H4 (cell line): ENCODE results near the gene UNC13D. TPM values are rescaled to one million over a fixed set of nuclear protein-coding genes. Genes with fewer than 3 reads are reported as not detected.
"Not testable (repeated sequence)": the region's sequence is repeated elsewhere in the genome, so short reads cannot be mapped to it uniquely, and the experiment has no call there.

Experiments used
- DNase-seq: peaks from one replicate; pipeline ENCODE4 v3.0.0-alpha.2; 2015; ENCODE audit warnings: low spot score
- total RNA-seq: library from RNA; depleted of rRNA; stranded (reverse); fragments of >200 nt; shearing (Covaris generic); gene quantifications from 2 replicates; pipeline ENCODE4 v1.2.3, GENCODE V29; 2014; rRNA removed

UNC13D gene
- 1.9 and 2.9 TPM in 2 replicates for total RNA-seq

DNA sequence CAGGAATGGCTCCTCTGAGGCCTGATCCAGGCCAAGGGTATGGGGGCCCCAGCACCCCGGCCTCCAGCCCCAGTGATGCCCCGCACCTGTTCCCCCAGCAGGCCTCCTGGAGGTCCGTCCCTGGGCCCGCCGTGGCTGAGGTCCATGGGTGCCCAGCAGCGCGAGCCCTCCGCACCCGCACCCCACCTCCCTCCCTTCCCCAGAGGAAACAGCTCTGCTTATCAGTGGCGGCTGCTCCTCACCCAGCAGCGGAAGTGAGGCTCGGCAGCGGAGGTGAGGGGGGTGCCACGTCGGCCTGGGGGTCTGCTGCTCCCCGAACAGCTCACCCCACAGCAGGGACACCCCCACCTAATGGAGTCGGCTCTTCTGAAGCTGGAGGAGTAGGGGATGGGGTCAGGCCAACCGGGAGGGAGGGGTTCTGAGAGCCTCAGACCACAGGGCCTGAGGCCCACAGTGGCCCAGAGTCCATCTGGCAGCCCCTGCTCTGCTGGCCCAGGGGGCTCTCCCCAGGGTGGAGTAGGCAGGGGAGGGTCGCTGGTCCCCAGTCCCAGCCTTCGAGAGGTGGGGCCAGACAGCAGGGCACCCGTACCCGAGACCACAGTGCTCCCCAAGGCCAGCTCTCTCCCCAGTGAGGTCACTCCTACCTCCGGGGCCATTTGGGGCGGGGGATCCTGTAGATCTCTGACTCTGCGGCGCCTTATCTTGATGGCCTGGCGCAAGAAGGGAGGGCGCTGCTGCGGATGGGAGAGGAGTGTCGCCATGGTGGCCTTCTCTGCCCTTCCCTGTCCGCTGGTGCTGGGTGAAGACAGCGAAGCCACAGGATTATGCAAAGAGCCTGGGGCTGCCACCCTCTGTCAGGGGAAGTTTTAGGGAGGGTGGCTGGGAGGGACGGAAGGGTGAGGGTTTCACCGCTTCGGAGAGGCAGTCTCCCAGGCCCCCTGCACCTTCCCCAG is at the start of gene UNC13D:
Gene UNC13D, minus strand, starts transcription at position 828 of the 953 bp plus-strand sequence. Its CDS starts 67 bp downstream, at position 761.
- no peak for DNase-seq

GRCh38 chr17:75893305-75894048 is 49.3 kb upstream of the UNC13D start:
- DNase-seq, result no peak

- DNase-seq, result no peak
These were observed 48.5 kb upstream of the UNC13D start for GRCh38 chr17:75892556-75893224.

- DNase-seq, result no peak
These were observed 47.7 kb upstream of the UNC13D start for GRCh38 chr17:75891605-75892555.

GRCh38 chr17:75891022-75891604 is 46.9 kb upstream of the UNC13D start:
- DNase-seq, result no peak

DNA sequence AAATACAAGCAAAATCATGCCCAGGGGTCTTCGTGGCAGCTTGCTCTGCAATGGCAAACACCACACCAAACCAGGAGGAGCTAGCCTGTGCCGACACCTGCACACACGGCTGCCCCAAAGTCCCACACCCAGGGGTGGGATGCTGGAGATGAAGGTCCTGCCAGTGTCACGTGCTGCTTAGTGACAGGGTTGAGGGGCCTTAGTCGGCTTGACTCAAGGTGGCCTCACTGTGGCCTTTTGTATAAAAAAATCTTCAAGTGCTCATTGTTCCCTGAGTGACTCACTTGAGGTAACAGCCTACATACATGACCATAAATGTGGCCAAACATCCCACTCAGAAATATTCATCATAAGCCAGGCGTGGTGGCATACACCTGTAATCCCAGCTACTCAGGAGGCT is 45.2 kb upstream of the UNC13D start:
- no peak for DNase-seq

- no peak for DNase-seq
These were observed 44.3 kb upstream of the UNC13D start for GRCh38 chr17:75888484-75888883.

- DNase-seq, result not testable (repeated sequence)
These were observed 41.7 kb upstream of the UNC13D start for GRCh38 chr17:75885860-75886259.

GRCh38 chr17:75885431-75885830 is 41.2 kb upstream of the UNC13D start:
- no peak for DNase-seq

DNA sequence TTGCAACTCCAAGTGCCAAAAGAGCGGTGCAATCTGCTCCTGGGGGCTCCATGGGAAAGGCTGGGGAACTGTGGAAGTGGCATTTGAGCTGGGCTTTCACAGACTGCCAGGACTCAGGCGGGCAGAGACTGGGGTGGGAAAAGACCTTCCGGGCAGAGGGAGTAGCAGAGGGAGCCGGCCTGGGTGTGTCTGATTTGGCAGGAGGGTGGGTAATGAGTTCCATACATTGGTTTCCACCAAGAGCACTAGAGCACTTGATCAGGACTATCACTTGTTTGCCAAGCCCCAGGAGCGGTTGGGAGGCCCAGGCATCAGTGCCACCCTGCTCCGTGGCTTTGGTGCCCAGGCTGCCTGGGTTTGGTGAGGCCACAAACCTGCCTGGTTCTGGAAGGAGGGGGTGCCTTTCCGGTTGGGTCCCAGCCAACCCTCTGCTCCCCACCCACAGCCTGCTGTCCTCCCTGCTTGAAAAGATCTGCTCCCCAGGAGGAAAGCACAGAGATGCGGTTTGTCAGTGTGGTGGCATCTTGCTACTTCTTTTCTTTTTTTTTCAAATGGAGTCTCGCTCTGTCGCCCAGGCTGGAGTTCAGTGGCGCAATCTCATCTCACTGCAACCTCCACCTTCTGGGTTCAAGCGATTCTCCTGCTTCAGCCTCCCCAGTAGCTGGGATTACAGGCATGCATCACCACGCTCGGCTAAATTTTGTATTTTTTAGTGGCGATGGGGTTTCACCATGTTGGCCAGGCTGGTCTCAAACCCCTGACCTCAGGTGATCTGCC is 37.7 kb upstream of the UNC13D start:
- no peak for DNase-seq

DNA sequence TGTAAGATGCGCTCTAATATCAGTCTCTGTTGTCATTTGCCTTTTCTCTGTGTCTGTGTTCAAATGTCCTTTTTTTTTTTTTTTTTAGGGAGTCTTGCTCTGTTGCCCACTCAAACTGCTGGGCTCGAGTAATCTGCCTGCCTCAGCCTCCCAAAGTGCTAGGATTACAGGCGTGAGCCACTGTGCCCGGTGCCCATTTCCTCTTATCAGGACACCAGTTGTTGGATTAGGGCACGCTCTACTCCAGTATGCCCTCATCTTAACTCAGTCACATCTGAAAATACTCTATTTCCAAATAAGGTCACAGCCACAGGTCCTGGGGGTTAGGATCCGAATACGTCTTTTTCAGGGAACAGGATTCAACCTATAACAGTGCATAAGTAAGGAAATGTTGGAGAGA is 36.1 kb upstream of the UNC13D start:
- no peak for DNase-seq

- DNase-seq, result no peak
These were observed 34.2 kb upstream of the UNC13D start, which contains the start of gene TRIM47 for GRCh38 chr17:75878174-75878998. Gene TRIM47, minus strand, starts transcription at chr17:75878581. Its CDS starts 33 bp downstream, at chr17:75878548.

- DNase-seq, result peak; percentile 73
These were observed 33.6 kb upstream of the UNC13D start for GRCh38 chr17:75877752-75878173.

DNA sequence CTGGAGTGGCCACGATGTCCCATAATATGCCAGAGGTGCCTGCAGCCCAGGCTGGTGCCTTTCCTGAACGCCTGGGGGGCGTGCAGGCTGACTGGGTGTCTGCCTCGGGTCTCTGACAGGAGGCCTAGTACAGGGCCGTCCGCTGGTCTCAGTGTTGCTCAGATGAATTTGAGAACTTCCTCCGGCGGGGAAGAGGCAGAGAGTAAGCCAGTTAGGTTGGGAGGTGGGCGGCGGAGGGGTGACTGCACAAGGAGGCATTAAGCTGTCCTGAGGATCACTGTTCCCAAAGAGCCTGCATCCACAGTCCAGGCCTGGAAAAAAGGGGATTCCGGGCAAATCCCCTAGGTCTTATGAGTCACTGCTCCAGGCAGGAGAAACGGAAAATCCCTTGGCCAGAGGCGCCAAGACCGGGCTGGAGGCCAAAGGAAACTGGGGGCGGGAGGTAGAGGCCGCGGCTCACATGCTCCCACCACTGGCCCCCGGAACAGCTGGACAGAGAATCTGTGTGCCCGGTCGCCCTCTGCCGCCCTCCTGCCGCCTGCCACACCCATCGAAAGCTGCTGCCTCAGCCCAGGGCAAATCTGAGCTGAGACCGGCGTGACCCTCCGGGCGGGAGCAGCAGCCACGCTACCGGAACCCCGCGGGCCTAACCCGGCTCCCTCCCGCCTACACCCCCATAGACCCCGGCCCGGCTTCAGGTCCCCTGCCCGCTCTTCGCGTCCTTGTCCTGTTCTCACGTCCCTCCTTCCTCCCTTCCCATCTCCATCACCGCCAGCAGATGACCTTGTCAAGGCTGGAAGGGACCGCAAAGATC is 32.9 kb upstream of the UNC13D start:
- DNase-seq, result peak; percentile 91

GRCh38 chr17:75876190-75876937 is 32.2 kb upstream of the UNC13D start:
- DNase-seq, result no peak

- peak; percentile 88 for DNase-seq
These were observed 31.7 kb upstream of the UNC13D start for GRCh38 chr17:75875940-75876189.

GRCh38 chr17:75875182-75875939 is 31.2 kb upstream of the UNC13D start:
- no peak for DNase-seq
